Thyroid gland (tissue), 4 donors: Measurements from ENCODE around the gene FKBP1A. TPM values are rescaled to one million over a fixed set of nuclear protein-coding genes. Genes with fewer than 3 reads are reported as not detected.

Experiments used
- DNase-seq, 2 donors: peaks; one replicate each; pipeline ENCODE4 v3.0.0-alpha.2; 2019
- H3K27ac ChIP-seq, 3 donors: fragments of 200-600 bp; sonication (generic); 1 replicate in 2 of 3; 2 replicates in 1 of 3; pipeline ENCODE4 v1.5.1; 2016 to 2019; ENCODE audit warnings: mild to moderate bottlenecking in 1 of 3, moderate library complexity in 1 of 3
- H3K27me3 ChIP-seq: fragments of 200-600 bp; sonication (generic); one replicate; pipeline ENCODE4 v1.5.1; 2019
- H3K36me3 ChIP-seq, 2 donors: fragments of 200-600 bp; sonication (generic); one replicate each; pipeline ENCODE4 v1.5.1; 2016 to 2019
- H3K4me1 ChIP-seq, 2 donors: fragments of 200-600 bp; sonication (generic); one replicate each; pipeline ENCODE4 v1.5.1; 2017 to 2019
- H3K4me3 ChIP-seq, 3 donors: fragments of 200-600 bp; sonication (generic); replicated peaks in 1 of 3; 1 replicate in 2 of 3; 2 replicates in 1 of 3; pipeline ENCODE4 v1.5.1; 2016; ENCODE audit warnings: mild to moderate bottlenecking in 1 of 3
- H3K9me3 ChIP-seq: fragments of 200-600 bp; sonication (generic); one replicate; pipeline ENCODE4 v1.5.1; 2017
- POLR2A ChIP-seq, 2 donors: fragments of 450-650 bp; IDR thresholded peaks; one replicate each; pipeline ENCODE4 v1.6.1; 2017; ENCODE audit warnings: antibody characterized with exemption in 2 of 2, mild to moderate bottlenecking in 2 of 2, moderate library complexity in 1 of 2
- WGBS, 2 donors: methylation state at CpG; one replicate each; pipeline ENCODE4 v1.1.5; 2017; 5-methylcytosine and 5-hydroxymethylcytosine counted together
- intact Hi-C: fragments of 100-400 bp; cut with DNase I; formaldehyde crosslinking; loops from one replicate; pipeline ENCODE4 v1.15.1; 2023
- total RNA-seq, 4 donors: library from RNA; depleted of rRNA; stranded (reverse); fragments of >200 nt; gene quantifications; one replicate each; pipeline ENCODE4 v1.2.3, GENCODE V29; 2016
- TF ChIP-seq, protein P1 (sequence below), 6 experiments: fragments of 200-600 bp in 3 of 6; fragments of 450-650 bp in 3 of 6; sonication (generic) in 3 of 6; IDR thresholded peaks; one replicate each; pipeline ENCODE4 v1.5.1; 2016 to 2019; ENCODE audit warnings: antibody characterized with exemption in 6 of 6, mild to moderate bottlenecking in 2 of 6, inconsistent platforms in 1 of 6, moderate library complexity in 1 of 6

FKBP1A gene
- total RNA-seq, 4 donors from 2014 or later: 142 to 272 (median 189) TPM

DNA sequence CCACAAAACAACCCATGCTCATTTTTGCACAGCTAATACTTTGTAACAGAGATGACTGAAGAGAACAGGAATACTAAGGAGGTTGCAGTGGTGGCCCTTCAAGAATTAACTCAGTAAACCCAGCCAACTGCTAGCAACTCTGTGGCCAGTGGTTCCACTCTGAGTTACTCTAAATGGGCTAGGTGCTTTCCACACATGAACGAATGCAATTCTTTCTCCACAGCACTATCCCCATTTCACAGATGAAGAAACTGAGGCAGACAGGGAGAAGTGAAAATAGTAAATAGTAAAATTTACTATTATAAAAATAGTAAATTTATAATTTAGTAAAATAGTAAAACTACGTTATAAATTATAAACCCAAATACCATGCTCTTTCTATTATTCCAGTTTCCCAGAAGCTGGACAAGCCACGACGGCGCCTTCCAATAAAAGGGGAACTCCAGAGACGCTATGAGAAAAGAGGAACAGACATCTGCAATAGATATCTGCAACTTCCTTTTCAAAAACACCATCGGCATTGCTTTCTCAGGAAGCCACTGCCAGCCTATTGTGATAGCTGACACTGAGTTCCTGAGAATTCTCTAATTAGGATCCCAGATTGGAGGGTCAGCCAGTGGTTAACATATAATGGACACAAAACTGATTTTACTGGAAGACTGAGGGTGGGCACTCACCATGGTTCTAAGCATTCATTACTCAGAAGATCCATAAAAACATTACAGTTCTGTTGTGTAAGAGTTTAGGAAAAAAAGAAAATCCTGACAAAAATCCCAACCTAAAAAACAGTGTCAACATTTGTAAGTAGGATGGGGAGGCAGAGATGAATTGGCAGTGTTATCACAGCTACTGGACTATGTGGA, 16.2 kb downstream of the FKBP1A start:
- H3K27ac ChIP-seq: peak overlapping the region in 2 of 3 donors; percentile 37 to 67
- intact Hi-C loops: no loop called here
- H3K27me3 ChIP-seq: no peaks in the 10 kb centered on the region
- 60 to 73% methylated on average over 7 of the region's 7 CpGs for WGBS, 2 donors
- DNase-seq: no peak
- no peak for TF ChIP-seq POLR2A (IDR thresholded peaks at IDR 0.05)
- TF ChIP-seq, protein P1, sequence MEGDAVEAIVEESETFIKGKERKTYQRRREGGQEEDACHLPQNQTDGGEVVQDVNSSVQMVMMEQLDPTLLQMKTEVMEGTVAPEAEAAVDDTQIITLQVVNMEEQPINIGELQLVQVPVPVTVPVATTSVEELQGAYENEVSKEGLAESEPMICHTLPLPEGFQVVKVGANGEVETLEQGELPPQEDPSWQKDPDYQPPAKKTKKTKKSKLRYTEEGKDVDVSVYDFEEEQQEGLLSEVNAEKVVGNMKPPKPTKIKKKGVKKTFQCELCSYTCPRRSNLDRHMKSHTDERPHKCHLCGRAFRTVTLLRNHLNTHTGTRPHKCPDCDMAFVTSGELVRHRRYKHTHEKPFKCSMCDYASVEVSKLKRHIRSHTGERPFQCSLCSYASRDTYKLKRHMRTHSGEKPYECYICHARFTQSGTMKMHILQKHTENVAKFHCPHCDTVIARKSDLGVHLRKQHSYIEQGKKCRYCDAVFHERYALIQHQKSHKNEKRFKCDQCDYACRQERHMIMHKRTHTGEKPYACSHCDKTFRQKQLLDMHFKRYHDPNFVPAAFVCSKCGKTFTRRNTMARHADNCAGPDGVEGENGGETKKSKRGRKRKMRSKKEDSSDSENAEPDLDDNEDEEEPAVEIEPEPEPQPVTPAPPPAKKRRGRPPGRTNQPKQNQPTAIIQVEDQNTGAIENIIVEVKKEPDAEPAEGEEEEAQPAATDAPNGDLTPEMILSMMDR (IDR thresholded peaks at IDR 0.05): no peak
- H3K9me3 ChIP-seq: no peaks in the 10 kb centered on the region
- H3K4me1 ChIP-seq: peaks cover 85 to 95% of the 10 kb centered on the region in 2 donors
- H3K4me3 ChIP-seq: no peak overlapping the region
- no peaks in the 10 kb centered on the region for H3K36me3 ChIP-seq

DNA sequence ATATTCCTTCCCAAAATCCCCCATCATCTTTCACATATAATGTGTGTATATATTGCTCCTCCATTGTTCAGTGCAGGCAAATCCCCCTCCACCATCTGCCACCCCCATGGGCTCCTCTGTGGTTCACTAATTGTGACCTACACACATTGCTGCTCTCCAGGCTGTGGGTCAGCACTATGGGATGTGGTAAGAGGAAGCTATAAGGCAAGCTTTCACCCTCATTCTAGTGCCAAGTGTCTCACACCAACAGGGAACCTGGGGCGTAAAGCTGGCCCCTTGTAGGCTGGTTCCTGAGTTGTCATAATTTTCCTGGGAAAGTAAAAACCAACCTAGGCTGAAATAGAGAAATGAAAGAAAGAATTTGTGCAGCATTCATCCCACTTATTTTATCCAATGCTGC, 16.8 kb downstream of the FKBP1A start:
- DNase-seq: no peak
- Histone ChIP-seq H3K27ac (peak overlapping the region in 2 of 3 donors; percentile 37 to 49), H3K4me1 (peaks cover 83 to 95% of the 10 kb centered on the region in 2 donors), H3K36me3 (peaks cover 0 to under 1% of the 10 kb centered on the region in 2 donors), H3K9me3 (no peaks in the 10 kb centered on the region), H3K4me3 (no peak overlapping the region), H3K27me3 (no peaks in the 10 kb centered on the region)
- 86 to 89% methylated on average over 1 of the region's 1 CpG for WGBS, 2 donors
- TF ChIP-seq POLR2A (IDR thresholded peaks at IDR 0.05): no peak
- TF ChIP-seq, protein P1 (IDR thresholded peaks at IDR 0.05): no peak
- intact Hi-C loops: no loop called here

DNA sequence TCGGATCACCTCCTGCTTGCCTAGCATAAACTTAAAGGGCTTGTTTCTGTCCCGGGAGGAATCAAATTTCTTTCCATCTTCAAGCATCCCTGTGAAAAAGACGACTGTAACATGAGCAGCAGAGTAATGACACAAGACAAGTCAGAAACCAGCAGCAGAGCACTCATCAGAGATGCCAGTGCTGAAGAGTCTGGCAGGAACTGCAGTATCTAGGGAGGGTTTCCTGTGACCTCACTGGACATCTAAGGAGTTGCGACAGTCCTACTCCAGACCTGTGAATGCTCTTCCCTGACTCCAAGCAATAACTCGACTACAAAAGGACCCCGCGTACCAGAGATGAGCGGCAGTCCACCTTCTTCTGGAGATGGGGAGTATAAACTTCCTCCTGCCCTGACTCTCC, 17.3 kb downstream of the FKBP1A start:
- Histone ChIP-seq H3K4me3 (no peak overlapping the region), H3K27ac (peak overlapping the region in 2 of 3 donors; percentile 37 to 49), H3K4me1 (peaks cover 83 to 95% of the 10 kb centered on the region in 2 donors), H3K27me3 (no peaks in the 10 kb centered on the region), H3K36me3 (peaks cover 0 to 6% of the 10 kb centered on the region in 2 donors), H3K9me3 (no peaks in the 10 kb centered on the region)
- no peak for DNase-seq
- intact Hi-C loops: no loop called here
- 36 to 53% methylated on average over 8 of the region's 8 CpGs for WGBS, 2 donors
- TF ChIP-seq, protein P1 (IDR thresholded peaks at IDR 0.05): no peak
- no peak for TF ChIP-seq POLR2A (IDR thresholded peaks at IDR 0.05)

DNA sequence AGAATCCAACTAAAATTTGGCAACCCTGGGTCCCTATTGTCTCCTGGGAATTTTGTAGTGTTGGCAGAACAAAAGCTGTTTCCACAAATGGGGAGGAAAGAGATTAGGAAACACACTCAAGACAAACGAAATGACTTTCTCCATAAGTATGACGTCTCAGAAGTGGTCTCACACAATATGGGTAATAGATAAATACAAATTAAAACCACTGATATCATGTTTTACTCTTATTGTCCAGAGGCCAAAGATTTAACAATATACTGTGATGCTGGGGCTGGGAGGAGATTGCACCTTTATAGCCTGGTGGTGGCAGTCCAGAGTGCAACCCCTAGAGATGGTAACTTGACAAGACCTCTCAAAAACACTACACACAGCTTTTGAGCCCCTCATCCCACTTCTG, 18.6 kb downstream of the FKBP1A start:
- Histone ChIP-seq H3K9me3 (no peaks in the 10 kb centered on the region), H3K36me3 (peaks cover 0 to 6% of the 10 kb centered on the region in 2 donors), H3K4me3 (no peak overlapping the region), H3K27me3 (no peaks in the 10 kb centered on the region), H3K27ac (peak overlapping the region in 2 of 3 donors; percentile 37 to 70), H3K4me1 (peaks cover 75 to 89% of the 10 kb centered on the region in 2 donors)
- no peak for DNase-seq
- TF ChIP-seq POLR2A (IDR thresholded peaks at IDR 0.05): no peak
- TF ChIP-seq, protein P1 (IDR thresholded peaks at IDR 0.05): no peak
- intact Hi-C loops: no loop called here
- 60 to 76% methylated on average over 2 of the region's 2 CpGs for WGBS, 2 donors

DNA sequence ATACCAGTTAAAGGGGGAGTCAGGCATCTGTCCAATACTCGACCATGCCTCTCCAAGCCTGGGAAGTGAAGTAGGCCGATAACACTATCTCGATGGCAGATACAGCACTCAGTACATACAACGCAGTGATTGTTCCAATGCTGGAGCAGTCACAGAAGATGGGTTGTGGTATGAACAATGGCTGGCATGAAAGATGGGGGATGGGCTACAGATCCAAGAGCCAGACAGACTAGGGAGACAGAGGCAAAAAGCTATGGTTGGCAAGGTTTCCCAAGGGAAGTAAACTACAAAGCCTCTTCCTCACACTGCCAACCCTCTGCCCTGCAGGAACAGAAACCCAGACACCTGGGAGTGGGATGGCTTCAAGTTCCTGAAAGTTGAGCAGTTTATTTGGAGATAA, 19.2 kb downstream of the FKBP1A start:
- TF ChIP-seq, protein P1 (IDR thresholded peaks at IDR 0.05): no peak
- TF ChIP-seq POLR2A (IDR thresholded peaks at IDR 0.05): no peak
- intact Hi-C loops: no loop called here
- H3K36me3 ChIP-seq: peaks cover 0 to 6% of the 10 kb centered on the region in 2 donors
- H3K9me3 ChIP-seq: no peaks in the 10 kb centered on the region
- peaks cover 69 to 88% of the 10 kb centered on the region in 2 donors for H3K4me1 ChIP-seq
- no peak overlapping the region for H3K4me3 ChIP-seq
- peak overlapping the region in 2 of 3 donors; percentile 37 to 70 for H3K27ac ChIP-seq
- H3K27me3 ChIP-seq: no peaks in the 10 kb centered on the region
- WGBS, 2 donors: 70 to 72% methylated on average over 4 of the region's 4 CpGs
- no peak for DNase-seq
